ENCODE data around the gene SPDL1. TPM values are rescaled to one million over a fixed set of nuclear protein-coding genes. Genes with fewer than 3 reads are reported as not detected.

Gene SPDL1
- total RNA-seq, 1 experiment from 2014 or later: 60.0 TPM

- H3K36me3 ChIP-seq (ENCODE audit: control insufficient read depth, insufficient read depth, low read length): no peaks in the 10 kb centered on the region
- no peak for DNase-seq
- no peaks in the 10 kb centered on the region for H3K9me3 ChIP-seq
- TF ChIP-seq, protein P1, sequence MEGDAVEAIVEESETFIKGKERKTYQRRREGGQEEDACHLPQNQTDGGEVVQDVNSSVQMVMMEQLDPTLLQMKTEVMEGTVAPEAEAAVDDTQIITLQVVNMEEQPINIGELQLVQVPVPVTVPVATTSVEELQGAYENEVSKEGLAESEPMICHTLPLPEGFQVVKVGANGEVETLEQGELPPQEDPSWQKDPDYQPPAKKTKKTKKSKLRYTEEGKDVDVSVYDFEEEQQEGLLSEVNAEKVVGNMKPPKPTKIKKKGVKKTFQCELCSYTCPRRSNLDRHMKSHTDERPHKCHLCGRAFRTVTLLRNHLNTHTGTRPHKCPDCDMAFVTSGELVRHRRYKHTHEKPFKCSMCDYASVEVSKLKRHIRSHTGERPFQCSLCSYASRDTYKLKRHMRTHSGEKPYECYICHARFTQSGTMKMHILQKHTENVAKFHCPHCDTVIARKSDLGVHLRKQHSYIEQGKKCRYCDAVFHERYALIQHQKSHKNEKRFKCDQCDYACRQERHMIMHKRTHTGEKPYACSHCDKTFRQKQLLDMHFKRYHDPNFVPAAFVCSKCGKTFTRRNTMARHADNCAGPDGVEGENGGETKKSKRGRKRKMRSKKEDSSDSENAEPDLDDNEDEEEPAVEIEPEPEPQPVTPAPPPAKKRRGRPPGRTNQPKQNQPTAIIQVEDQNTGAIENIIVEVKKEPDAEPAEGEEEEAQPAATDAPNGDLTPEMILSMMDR (IDR thresholded peaks at IDR 0.05; ENCODE audit: insufficient read depth in 1 of 2, low read depth in 1 of 2, low read length in 1 of 2, severe bottlenecking in 1 of 2, unreplicated experiment in 1 of 2): no peak
- no peak overlapping the region for H3K4me3 Mint-ChIP-seq (ENCODE audit: unreplicated experiment)
- no peak overlapping the region for H3K27ac Mint-ChIP-seq (ENCODE audit: unreplicated experiment)
- POLR2A ChIA-PET: no interaction called here
- H3K4me3 ChIP-seq (ENCODE audit: low read depth, low read length): no peak overlapping the region
- H3K4me1 Mint-ChIP-seq (ENCODE audit: low read depth, unreplicated experiment): peaks cover 10% of the 10 kb centered on the region
- peaks cover 7% of the 10 kb centered on the region for H3K27me3 Mint-ChIP-seq (ENCODE audit: insufficient read depth, unreplicated experiment)
- no peaks in the 10 kb centered on the region for H3K36me3 Mint-ChIP-seq (ENCODE audit: insufficient read depth, unreplicated experiment)
- BruUV-seq (replicated peaks): no TSS peak
- H3K9me3 Mint-ChIP-seq (ENCODE audit: unreplicated experiment): no peaks in the 10 kb centered on the region
- intact Hi-C loops (cut with micrococcal nuclease; ENCODE audit: unreplicated experiment): no loop called here
- CTCF ChIA-PET: no interaction called here
- H3K4me1 ChIP-seq: peaks cover 11% of the 10 kb centered on the region
- H3K27me3 ChIP-seq (replicated peaks; ENCODE audit: control insufficient read depth, insufficient read depth, low read length): no peaks in the 10 kb centered on the region
Observed at GRCh38 chr5:169627551-169627950, 44.0 kb downstream of the SPDL1 start.

DNA sequence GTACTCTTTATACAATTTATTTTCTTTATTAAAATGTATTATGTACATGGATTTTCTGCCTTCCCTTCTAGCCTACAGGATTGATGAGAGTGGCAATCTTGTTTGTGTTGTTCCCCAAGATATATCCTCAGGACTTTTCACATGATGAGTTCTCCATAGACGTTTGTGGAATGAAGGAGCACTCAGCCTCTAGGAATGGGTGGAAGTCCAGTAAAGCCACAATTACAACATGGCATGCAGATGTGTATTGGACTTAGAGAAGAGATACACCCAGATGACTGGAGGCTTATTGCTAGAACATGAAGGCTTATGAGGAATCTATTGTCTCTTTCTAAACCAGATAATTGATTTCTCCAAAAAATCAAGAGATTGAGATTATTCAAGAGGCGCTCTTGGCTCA lies 45.3 kb downstream of the SPDL1 start:
- Histone ChIP-seq H3K9me3 (no peaks in the 10 kb centered on the region), H3K4me1 (peaks cover 11% of the 10 kb centered on the region), H3K4me3 (ENCODE audit: low read depth, low read length) (no peak overlapping the region), H3K36me3 (ENCODE audit: control insufficient read depth, insufficient read depth, low read length) (no peaks in the 10 kb centered on the region), H3K27me3 (replicated peaks; ENCODE audit: control insufficient read depth, insufficient read depth, low read length) (no peaks in the 10 kb centered on the region)
- Mint-ChIP-seq H3K9me3 (ENCODE audit: unreplicated experiment) (peaks cover 3% of the 10 kb centered on the region), H3K4me1 (ENCODE audit: low read depth, unreplicated experiment) (peaks cover 10% of the 10 kb centered on the region), H3K27ac (ENCODE audit: unreplicated experiment) (no peak overlapping the region), H3K27me3 (ENCODE audit: insufficient read depth, unreplicated experiment) (peaks cover 7% of the 10 kb centered on the region), H3K36me3 (ENCODE audit: insufficient read depth, unreplicated experiment) (no peaks in the 10 kb centered on the region), H3K4me3 (ENCODE audit: unreplicated experiment) (no peak overlapping the region)
- POLR2A ChIA-PET: no interaction called here
- intact Hi-C loops (cut with micrococcal nuclease; ENCODE audit: unreplicated experiment): no loop called here
- CTCF ChIA-PET: no interaction called here
- BruUV-seq (replicated peaks): no TSS peak
- TF ChIP-seq, protein P1 (IDR thresholded peaks at IDR 0.05; ENCODE audit: insufficient read depth in 1 of 2, low read depth in 1 of 2, low read length in 1 of 2, severe bottlenecking in 1 of 2, unreplicated experiment in 1 of 2): no peak
- DNase-seq: no peak

GRCh38 chr5:169629847-169630548 lies 46.4 kb downstream of the SPDL1 start:
- ChIA-PET CTCF (no interaction called here), POLR2A (no interaction called here)
- Mint-ChIP-seq H3K4me3 (ENCODE audit: unreplicated experiment) (no peak overlapping the region), H3K27ac (ENCODE audit: unreplicated experiment) (no peak overlapping the region), H3K4me1 (ENCODE audit: low read depth, unreplicated experiment) (peaks cover 10% of the 10 kb centered on the region), H3K36me3 (ENCODE audit: insufficient read depth, unreplicated experiment) (no peaks in the 10 kb centered on the region), H3K27me3 (ENCODE audit: insufficient read depth, unreplicated experiment) (peaks cover 8% of the 10 kb centered on the region), H3K9me3 (ENCODE audit: unreplicated experiment) (peaks cover 14% of the 10 kb centered on the region)
- H3K27me3 ChIP-seq (replicated peaks; ENCODE audit: control insufficient read depth, insufficient read depth, low read length): no peaks in the 10 kb centered on the region
- no TSS peak for BruUV-seq (replicated peaks)
- peaks cover 5% of the 10 kb centered on the region for H3K9me3 ChIP-seq
- DNase-seq: peak in 1 of 2 experiments; percentile 15
- no peaks in the 10 kb centered on the region for H3K36me3 ChIP-seq (ENCODE audit: control insufficient read depth, insufficient read depth, low read length)
- peaks cover 11% of the 10 kb centered on the region for H3K4me1 ChIP-seq
- TF ChIP-seq, protein P1 (IDR thresholded peaks at IDR 0.05; ENCODE audit: insufficient read depth in 1 of 2, low read depth in 1 of 2, low read length in 1 of 2, severe bottlenecking in 1 of 2, unreplicated experiment in 1 of 2): no peak
- H3K4me3 ChIP-seq (ENCODE audit: low read depth, low read length): no peak overlapping the region
- intact Hi-C loops (cut with micrococcal nuclease; ENCODE audit: unreplicated experiment): no loop called here
